ENCODE measurements around the gene NUDT3.
"Not testable (repeated sequence)": the region's sequence is repeated elsewhere in the genome, so short reads cannot be mapped to it uniquely, and the experiment has no call there.

NUDT3 gene

GRCh38 chr6:34365781-34366638, 26.5 kb downstream of the NUDT3 start:
- not testable (repeated sequence) for DNase-seq

- DNase-seq = not testable (repeated sequence)
These were observed 28.8 kb downstream of the NUDT3 start for GRCh38 chr6:34363681-34364075.

- no peak for DNase-seq
These were observed 29.4 kb downstream of the NUDT3 start for GRCh38 chr6:34362909-34363680.

- no peak for DNase-seq
These were observed 30.3 kb downstream of the NUDT3 start for GRCh38 chr6:34362176-34362575.

- no peak for DNase-seq
These were observed 31.9 kb downstream of the NUDT3 start for GRCh38 chr6:34360556-34360955.

- no peak for DNase-seq
These were observed 32.9 kb downstream of the NUDT3 start for GRCh38 chr6:34359418-34360158.

- DNase-seq = no peak
These were observed 34.0 kb downstream of the NUDT3 start for GRCh38 chr6:34358389-34358905.

GRCh38 chr6:34357937-34358336, 34.5 kb downstream of the NUDT3 start:
- DNase-seq = no peak

GRCh38 chr6:34355889-34356288, 36.6 kb downstream of the NUDT3 start:
- DNase-seq = no peak

- DNase-seq = not testable (repeated sequence)
These were observed 38.2 kb downstream of the NUDT3 start for GRCh38 chr6:34354230-34354629.

GRCh38 chr6:34353530-34353929, 38.9 kb downstream of the NUDT3 start:
- DNase-seq = not testable (repeated sequence)

- DNase-seq = no peak
These were observed 40.0 kb downstream of the NUDT3 start for GRCh38 chr6:34352305-34352937.

- DNase-seq = no peak
These were observed 41.6 kb downstream of the NUDT3 start for GRCh38 chr6:34350934-34351217.

- no peak for DNase-seq
These were observed 42.1 kb downstream of the NUDT3 start for GRCh38 chr6:34350137-34350933.

GRCh38 chr6:34349211-34349610, 43.3 kb downstream of the NUDT3 start:
- no peak for DNase-seq

- no peak for DNase-seq
These were observed 45.2 kb downstream of the NUDT3 start for GRCh38 chr6:34347303-34347702.

GRCh38 chr6:34346175-34347119, 46.0 kb downstream of the NUDT3 start:
- DNase-seq = no peak

GRCh38 chr6:34343806-34344205, 48.7 kb downstream of the NUDT3 start:
- no peak for DNase-seq

GRCh38 chr6:34342247-34342646, 50.2 kb downstream of the NUDT3 start:
- no peak for DNase-seq

GRCh38 chr6:34341481-34341971, 50.9 kb downstream of the NUDT3 start:
- no peak for DNase-seq

Measured in stimulated activated naive CD4-positive, alpha-beta T cell treated with Interleukin-2 at 50 U/mL for 16 hours (primary cell).